ENCODE data around the gene TFCP2L1.

The TFCP2L1 gene

GRCh38 chr2:121256720-121257479 lies 28.1 kb downstream of the TFCP2L1 start:
- no peak overlapping the region for H3K4me3 Mint-ChIP-seq
- TF ChIP-seq, protein P1, sequence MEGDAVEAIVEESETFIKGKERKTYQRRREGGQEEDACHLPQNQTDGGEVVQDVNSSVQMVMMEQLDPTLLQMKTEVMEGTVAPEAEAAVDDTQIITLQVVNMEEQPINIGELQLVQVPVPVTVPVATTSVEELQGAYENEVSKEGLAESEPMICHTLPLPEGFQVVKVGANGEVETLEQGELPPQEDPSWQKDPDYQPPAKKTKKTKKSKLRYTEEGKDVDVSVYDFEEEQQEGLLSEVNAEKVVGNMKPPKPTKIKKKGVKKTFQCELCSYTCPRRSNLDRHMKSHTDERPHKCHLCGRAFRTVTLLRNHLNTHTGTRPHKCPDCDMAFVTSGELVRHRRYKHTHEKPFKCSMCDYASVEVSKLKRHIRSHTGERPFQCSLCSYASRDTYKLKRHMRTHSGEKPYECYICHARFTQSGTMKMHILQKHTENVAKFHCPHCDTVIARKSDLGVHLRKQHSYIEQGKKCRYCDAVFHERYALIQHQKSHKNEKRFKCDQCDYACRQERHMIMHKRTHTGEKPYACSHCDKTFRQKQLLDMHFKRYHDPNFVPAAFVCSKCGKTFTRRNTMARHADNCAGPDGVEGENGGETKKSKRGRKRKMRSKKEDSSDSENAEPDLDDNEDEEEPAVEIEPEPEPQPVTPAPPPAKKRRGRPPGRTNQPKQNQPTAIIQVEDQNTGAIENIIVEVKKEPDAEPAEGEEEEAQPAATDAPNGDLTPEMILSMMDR (IDR thresholded peaks at IDR 0.05; ENCODE audit: unreplicated experiment in 3 of 3) = no peak
- peak overlapping the region in 1 of 3 experiments; percentile 51 for H3K27ac Mint-ChIP-seq
- no peaks in the 10 kb centered on the region for H3K4me1 Mint-ChIP-seq
- H3K36me3 Mint-ChIP-seq (ENCODE audit: low read depth) = no peaks in the 10 kb centered on the region
- peaks cover 13% of the 10 kb centered on the region for H3K27me3 Mint-ChIP-seq (ENCODE audit: low read depth)
- peaks cover 3% of the 10 kb centered on the region for H3K9me3 Mint-ChIP-seq

DNA sequence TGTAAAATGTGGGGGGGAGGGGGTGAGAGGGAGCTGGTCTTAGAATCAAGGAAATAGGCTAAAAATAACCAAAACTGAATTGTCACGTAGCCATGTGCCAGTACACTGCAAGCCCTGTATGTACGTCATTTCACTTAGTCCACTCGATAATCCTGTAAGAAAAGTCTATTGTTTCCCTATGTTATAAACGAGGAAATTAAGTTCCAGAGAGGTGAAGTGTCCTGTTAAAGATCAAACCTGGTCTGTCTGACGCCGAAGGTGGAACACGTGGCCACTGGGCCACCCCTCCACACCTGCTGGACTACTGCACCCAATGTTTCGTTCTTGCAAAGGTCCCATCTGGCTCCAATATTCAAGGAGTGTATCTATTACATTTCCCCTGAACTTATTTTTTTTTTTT lies 29.6 kb downstream of the TFCP2L1 start:
- H3K27me3 Mint-ChIP-seq (ENCODE audit: low read depth) = peaks cover 14% of the 10 kb centered on the region
- no peaks in the 10 kb centered on the region for H3K36me3 Mint-ChIP-seq (ENCODE audit: low read depth)
- TF ChIP-seq, protein P1 (IDR thresholded peaks at IDR 0.05; ENCODE audit: unreplicated experiment in 3 of 3) = no peak
- H3K27ac Mint-ChIP-seq = no peak overlapping the region
- no peak overlapping the region for H3K4me3 Mint-ChIP-seq
- H3K9me3 Mint-ChIP-seq = peaks cover 3% of the 10 kb centered on the region
- no peaks in the 10 kb centered on the region for H3K4me1 Mint-ChIP-seq

DNA sequence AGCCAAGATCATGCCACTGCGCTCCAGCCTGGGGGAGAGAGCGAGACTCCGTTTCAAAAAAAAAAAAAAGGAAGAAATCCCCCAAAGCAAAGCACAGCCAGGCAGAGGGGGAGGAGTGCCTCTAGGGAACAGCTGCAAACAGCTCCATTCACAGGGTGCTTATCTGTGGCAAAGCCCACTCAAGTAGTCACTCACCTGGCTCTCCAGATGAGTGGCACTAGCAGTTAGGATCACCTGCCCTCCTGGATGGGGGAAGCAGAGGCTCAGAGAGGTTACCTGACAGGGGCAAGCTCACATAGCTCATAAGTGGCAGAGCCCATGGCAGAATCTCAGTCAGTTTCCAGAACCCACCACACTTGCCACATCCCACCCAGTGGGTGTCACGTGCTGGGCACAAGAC lies 30.3 kb downstream of the TFCP2L1 start:
- Mint-ChIP-seq H3K27ac (no peak overlapping the region), H3K9me3 (peaks cover 3% of the 10 kb centered on the region), H3K36me3 (ENCODE audit: low read depth) (no peaks in the 10 kb centered on the region), H3K4me3 (no peak overlapping the region), H3K27me3 (ENCODE audit: low read depth) (peaks cover 14% of the 10 kb centered on the region), H3K4me1 (no peaks in the 10 kb centered on the region)
- TF ChIP-seq, protein P1 (IDR thresholded peaks at IDR 0.05; ENCODE audit: unreplicated experiment in 3 of 3) = no peak

- TF ChIP-seq, protein P1 (IDR thresholded peaks at IDR 0.05; ENCODE audit: unreplicated experiment in 3 of 3) = no peak
- Mint-ChIP-seq H3K27ac (no peak overlapping the region), H3K4me3 (no peak overlapping the region), H3K4me1 (no peaks in the 10 kb centered on the region), H3K27me3 (ENCODE audit: low read depth) (peaks cover 23% of the 10 kb centered on the region), H3K36me3 (ENCODE audit: low read depth) (no peaks in the 10 kb centered on the region), H3K9me3 (peaks cover 3% of the 10 kb centered on the region)
Measured at GRCh38 chr2:121253674-121254240, 31.2 kb downstream of the TFCP2L1 start.

DNA sequence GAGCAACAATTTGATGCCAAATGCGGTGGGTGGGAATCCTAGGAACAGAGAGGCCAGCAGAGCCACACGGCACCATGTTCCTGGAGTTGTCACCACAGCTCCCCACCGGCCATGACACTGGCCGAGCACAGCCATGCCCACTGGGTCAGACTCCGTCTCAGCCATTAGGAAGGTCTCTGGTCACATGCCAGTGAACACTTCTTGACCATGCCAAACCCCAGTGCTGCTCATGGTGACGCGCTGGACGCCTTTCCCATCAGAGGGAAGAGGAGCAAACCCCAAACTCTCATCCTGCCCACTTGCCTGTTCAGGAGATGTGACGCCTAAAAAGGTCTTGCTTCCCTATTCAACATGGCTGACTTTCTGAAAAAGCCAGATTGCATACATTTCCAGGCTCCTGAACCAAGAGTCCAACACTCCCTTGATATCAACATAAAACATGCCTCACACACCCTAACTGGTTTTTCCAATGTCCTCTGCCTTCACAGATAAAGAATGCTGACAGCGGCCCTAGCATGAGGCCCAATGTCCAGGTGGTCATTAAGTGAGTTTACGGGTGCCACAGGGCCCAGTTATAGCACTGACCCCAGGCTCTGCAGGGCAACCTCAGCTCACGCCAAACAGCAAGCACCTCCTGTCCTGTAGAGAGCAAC lies 31.9 kb downstream of the TFCP2L1 start:
- no peak overlapping the region for H3K27ac Mint-ChIP-seq
- TF ChIP-seq, protein P1 (IDR thresholded peaks at IDR 0.05; ENCODE audit: unreplicated experiment in 3 of 3) = no peak
- H3K36me3 Mint-ChIP-seq (ENCODE audit: low read depth) = no peaks in the 10 kb centered on the region
- peaks cover 3% of the 10 kb centered on the region for H3K9me3 Mint-ChIP-seq
- H3K4me3 Mint-ChIP-seq = no peak overlapping the region
- H3K4me1 Mint-ChIP-seq = no peaks in the 10 kb centered on the region
- H3K27me3 Mint-ChIP-seq (ENCODE audit: low read depth) = peaks cover 23% of the 10 kb centered on the region

Data from nephron (organoid).